Endothelial cell of umbilical vein (primary cell): ENCODE data around the gene IGSF9B. TPM values are rescaled to one million over a fixed set of nuclear protein-coding genes. Genes with fewer than 3 reads are reported as not detected.

Source experiments
- BruUV-seq: library from RNA; stranded (reverse); fragments of 400-500 nt; replicated peaks from 2 replicates; lab custom pipeline; 2021; lab: Mats Ljungman, UMichigan
- CTCF ChIA-PET: fragments of 300-600, 350-600 bp; sonication (Branson Sonifier 250); formaldehyde crosslinking; loops from one replicate; lab custom pipeline; 2021; ENCODE audit warnings: antibody characterized with exemption, inconsistent platforms; lab: Charles Lee
- POLR2A ChIA-PET: fragments of 300-600, 350-600 bp; sonication (Branson Sonifier 250); formaldehyde crosslinking; loops from one replicate; lab custom pipeline; 2021; ENCODE audit warnings: antibody characterized with exemption, inconsistent platforms; lab: Charles Lee
- DNase-seq: peaks from one replicate; pipeline ENCODE4 v3.0.0-alpha.2; 2011; ENCODE audit warnings: low read depth, low spot score
- FAIRE-seq: peaks from 2 replicates; lab custom pipeline; 2011; peaks lifted over from hg19 to GRCh38; lab: Jason Lieb, UNC
- H2AFZ ChIP-seq: 2 replicates; pipeline ENCODE4 v1.6.0; 2012; ENCODE audit warnings: low read depth, low read length, control low read depth, inconsistent platforms
- H3K27ac ChIP-seq: 2 replicates; pipeline ENCODE4 v1.5.1; 2011; ENCODE audit warnings: low read depth, mild to moderate bottlenecking, control low read depth, low read length, moderate library complexity; ENCODE audit not compliant: insufficient read depth
- H3K27me3 ChIP-seq, 2 experiments: 2 replicates each; pipeline versions ENCODE4 v1.6.0 to v1.6.1; 2011; ENCODE audit warnings: low read length in 2 of 2, mixed read lengths in 1 of 2; ENCODE audit not compliant: control insufficient read depth in 2 of 2, insufficient read depth in 2 of 2
- H3K36me3 ChIP-seq, 2 experiments: 2 replicates in 1 of 2; 3 replicates in 1 of 2; pipeline ENCODE4 v1.5.1; 2011; ENCODE audit warnings: low read length in 2 of 2, mild to moderate bottlenecking in 1 of 2, moderate library complexity in 1 of 2; ENCODE audit not compliant: control insufficient read depth in 2 of 2, insufficient read depth in 2 of 2; ENCODE audit errors: extremely low read depth in 1 of 2
- H3K4me1 ChIP-seq: 3 replicates; pipeline ENCODE4 v1.5.1; 2011; ENCODE audit warnings: mild to moderate bottlenecking, low read length; ENCODE audit not compliant: control insufficient read depth, insufficient read depth; ENCODE audit errors: extremely low read depth
- H3K4me2 ChIP-seq: 2 replicates; pipeline ENCODE4 v1.6.1; 2011; ENCODE audit warnings: low read length, control low read depth, mixed read lengths; ENCODE audit not compliant: insufficient read depth
- H3K4me3 ChIP-seq, 3 experiments: fragments of 200-600 bp in 1 of 3; sonication (generic), shearing (Covaris generic) in 1 of 3; replicated peaks in 1 of 3; 2 replicates each; pipeline ENCODE4 v1.5.1; 2011 to 2016; ENCODE audit warnings: control low read depth in 3 of 3, low read length in 3 of 3, mild to moderate bottlenecking in 2 of 3, inconsistent platforms in 1 of 3, low read depth in 1 of 3, moderate library complexity in 1 of 3; ENCODE audit not compliant: insufficient read depth in 1 of 3
- H3K79me2 ChIP-seq: 2 replicates; pipeline ENCODE4 v1.6.0; 2012; ENCODE audit warnings: low read length, inconsistent platforms; ENCODE audit not compliant: control insufficient read depth, insufficient read depth
- H3K9ac ChIP-seq: replicated peaks from 2 replicates; pipeline ENCODE3; 2011; ENCODE audit warnings: low read length, control low read depth; ENCODE audit not compliant: insufficient read depth; ENCODE audit errors: extremely low read depth
- H3K9me1 ChIP-seq: replicated peaks from 3 replicates; pipeline ENCODE4 v1.6.0; 2011; ENCODE audit warnings: mild to moderate bottlenecking, low read length; ENCODE audit not compliant: control insufficient read depth, insufficient read depth; ENCODE audit errors: extremely low read depth
- H3K9me3 ChIP-seq: replicated peaks from 2 replicates; pipeline ENCODE4 v1.5.1; 2012; ENCODE audit warnings: low read length, inconsistent platforms; ENCODE audit not compliant: control insufficient read depth, insufficient read depth
- H4K20me1 ChIP-seq: replicated peaks from 2 replicates; pipeline ENCODE3; 2011; ENCODE audit warnings: mild to moderate bottlenecking, low read length; ENCODE audit not compliant: control insufficient read depth, insufficient read depth; ENCODE audit errors: extremely low read depth
- CTCF ChIP-seq, 2 donors: IDR thresholded peaks; 1 replicate in 1 of 2; 2 replicates in 1 of 2; pipeline ENCODE4 v1.5.1; 2011; ENCODE audit warnings: low read length in 2 of 2, mild to moderate bottlenecking in 2 of 2, moderate library complexity in 2 of 2, control low read depth in 1 of 2, inconsistent platforms in 1 of 2, low read depth in 1 of 2; ENCODE audit not compliant: insufficient read depth in 1 of 2; ENCODE audit errors: extremely low read depth in 1 of 2
- EZH2 ChIP-seq: IDR thresholded peaks from 2 replicates; pipeline ENCODE4 v1.6.1; 2012; ENCODE audit warnings: borderline replicate concordance, low read depth, mild to moderate bottlenecking, moderate library complexity, low read length, inconsistent platforms; ENCODE audit not compliant: severe bottlenecking
- FOS ChIP-seq: IDR thresholded peaks from 2 replicates; pipeline ENCODE4 v1.6.1; 2011; ENCODE audit warnings: mild to moderate bottlenecking, low read length, moderate library complexity, borderline replicate concordance; ENCODE audit not compliant: insufficient read depth
- GATA2 ChIP-seq: IDR thresholded peaks from 2 replicates; pipeline ENCODE4 v1.7.0; 2011; ENCODE audit warnings: low read depth, mild to moderate bottlenecking, moderate library complexity, mixed read lengths, low read length; ENCODE audit not compliant: insufficient read length, insufficient read depth
- JUN ChIP-seq: IDR thresholded peaks from 2 replicates; pipeline ENCODE4 v1.6.1; 2011; ENCODE audit warnings: borderline replicate concordance, low read depth; ENCODE audit not compliant: insufficient read length, insufficient read depth
- MAX ChIP-seq: IDR thresholded peaks from 2 replicates; pipeline ENCODE4 v1.6.1; 2011; ENCODE audit not compliant: insufficient read depth, insufficient read length
- MYC ChIP-seq: IDR thresholded peaks from one replicate; pipeline ENCODE4 v1.6.1; 2011; ENCODE audit warnings: mild to moderate bottlenecking, low read depth, low read length
- POLR2A ChIP-seq: IDR thresholded peaks from 2 replicates; pipeline ENCODE4 v1.6.1; 2012; ENCODE audit warnings: low read depth, mild to moderate bottlenecking, control low read depth, low read length
- POLR2AphosphoS5 ChIP-seq: IDR thresholded peaks from 2 replicates; pipeline ENCODE4 v1.6.1; 2012; ENCODE audit warnings: low read depth, mild to moderate bottlenecking, control low read depth, low read length, moderate library complexity; ENCODE audit not compliant: insufficient read depth
- dilution Hi-C: fragments of 300-500 bp; cut with MboI; formaldehyde crosslinking; loops from one replicate; pipeline ENCODE4 v1.15.0; 2019; ENCODE audit warnings: low sequenced_read_pairs; ENCODE audit not compliant: extremely low pct_ligation_motif_present
- intact Hi-C: fragments of 100-400 bp; cut with micrococcal nuclease; formaldehyde crosslinking; loops from one replicate; pipeline ENCODE4 v1.10.0; 2022
- polyA plus RNA-seq, 4 experiments: library from polyadenylated mRNA; depleted of rRNA in 3 of 4; stranded (reverse) in 3 of 4; unstranded in 1 of 4; fragments of >200 nt; gene quantifications; 2 replicates each; pipeline versions ENCODE4 v1.2.1 to v1.2.3, GENCODE V29; 2011 to 2012; ENCODE audit warnings: missing spikeins in 1 of 4
- total RNA-seq: library from RNA; stranded (reverse); gene quantifications from 2 replicates; pipeline ENCODE4 v1.2.3, GENCODE V29; 2021

IGSF9B gene
- total and polyA plus RNA-seq, 2 donors (not counting 3 experiments of a cell fraction or from before 2014, with no cell fraction given): 0.15 to 0.18 TPM

GRCh38 chr11:134004496-134005172 lies 47.9 kb upstream of the IGSF9B start:
- intact Hi-C loops: no loop called here
- dilution Hi-C loops: no loop called here
- no peak overlapping the region for H3K27ac ChIP-seq
- no peaks in the 10 kb centered on the region for H4K20me1 ChIP-seq
- DNase-seq (no peak), FAIRE-seq (no peak)
- no peaks in the 10 kb centered on the region for H3K9me3 ChIP-seq
- CTCF ChIA-PET: interaction anchor here (0.9 kb wide), 1 partner anchor 9 kb away, joined by 3 read pairs; no protein-coding TSS in a partner anchor
- no peaks in the 10 kb centered on the region for H3K4me1 ChIP-seq
- H3K79me2 ChIP-seq: no peaks in the 10 kb centered on the region
- POLR2A ChIA-PET: interaction anchor here (1.0 kb wide), 1 partner anchor 11 kb away, joined by 3 read pairs; no protein-coding TSS in a partner anchor
- no peak overlapping the region for H3K4me3 ChIP-seq
- no peaks in the 10 kb centered on the region for H3K36me3 ChIP-seq
- H2AFZ ChIP-seq: no peak overlapping the region
- no peak overlapping the region for H3K4me2 ChIP-seq
- no TSS peak for BruUV-seq
- no peaks in the 10 kb centered on the region for H3K27me3 ChIP-seq
- no peaks in the 10 kb centered on the region for H3K9me1 ChIP-seq
- TF ChIP-seq GATA2: no peak
- no peak for TF ChIP-seq CTCF (IDR thresholded peaks at IDR 0.05; ENCODE audit: extremely low read depth in 1 of 2, insufficient read depth in 1 of 2, low read depth in 1 of 2, low read length in 2 of 2)
- TF ChIP-seq MYC: no peak
- TF ChIP-seq JUN: no peak
- TF ChIP-seq FOS: no peak
- no peak for TF ChIP-seq POLR2AphosphoS5
- TF ChIP-seq POLR2A: no peak
- TF ChIP-seq MAX: no peak
- TF ChIP-seq EZH2: no peak
- no peak overlapping the region for H3K9ac ChIP-seq
